H1 (cell line): Measurements from ENCODE around the gene ADAT3. TPM values are rescaled to one million over a fixed set of nuclear protein-coding genes. Genes with fewer than 3 reads are reported as not detected.
A peak's percentile ranks its signal among the peaks of the same experiment; 100 is the strongest.

ENCODE experiments used
- CHD7 ChIP-seq: fragments of 300-600 bp; sonication (generic); IDR thresholded peaks from 2 replicates; pipeline ENCODE4 v1.7.1; 2012; ENCODE audit warnings: low read length, moderate library complexity, mild to moderate bottlenecking, inconsistent platforms; ENCODE audit not compliant: insufficient replicate concordance
- KDM1A ChIP-seq: fragments of 200-600, 300-600 bp; sonication (generic); IDR thresholded peaks from 2 replicates; pipeline ENCODE4 v1.7.1; 2016; ENCODE audit warnings: mild to moderate bottlenecking, low read length, borderline replicate concordance
- KDM4A ChIP-seq: IDR thresholded peaks from one replicate; pipeline ENCODE4 v1.7.1; 2012; ENCODE audit warnings: low read depth, mild to moderate bottlenecking, moderate library complexity, low read length, inconsistent platforms; ENCODE audit not compliant: severe bottlenecking
- MAX ChIP-seq: IDR thresholded peaks from 2 replicates; pipeline ENCODE4 v1.6.1; 2012; ENCODE audit warnings: inconsistent platforms
- RXRA ChIP-seq: IDR thresholded peaks from 2 replicates; pipeline ENCODE4 v1.6.1; 2011; ENCODE audit warnings: low read depth, mild to moderate bottlenecking, low read length, moderate library complexity; ENCODE audit not compliant: insufficient read depth
- SIN3A ChIP-seq, 2 experiments: IDR thresholded peaks in 1 of 2; conservative IDR thresholded peaks in 1 of 2; 2 replicates each; pipeline ENCODE4 v1.6.1; 2011 to 2012; ENCODE audit warnings: low read length in 2 of 2, improper control_type of control experiment in 1 of 2, low read depth in 1 of 2, mild to moderate bottlenecking in 1 of 2
- SRF ChIP-seq: IDR thresholded peaks from 2 replicates; pipeline ENCODE4 v1.6.1; 2011; ENCODE audit warnings: mild to moderate bottlenecking, low read depth, low read length, moderate library complexity
- YY1 ChIP-seq: IDR thresholded peaks from 2 replicates; pipeline ENCODE4 v1.6.1; 2011; ENCODE audit warnings: low read depth, mild to moderate bottlenecking, low read length
- ZNF274 ChIP-seq: IDR thresholded peaks from 2 replicates; pipeline ENCODE4 v1.7.0; 2012; ENCODE audit warnings: low read length, borderline replicate concordance; ENCODE audit errors: extremely low read depth
- polyA plus RNA-seq, 7 experiments: library from polyadenylated mRNA; depleted of rRNA in 3 of 7; stranded (reverse) in 5 of 7; unstranded in 2 of 7; fragments of >200 nt in 5 of 7; fragments of 200-250 nt in 2 of 7; gene quantifications; 1 replicate in 5 of 7; 2 replicates in 1 of 7; 4 replicates in 1 of 7; pipeline versions ENCODE4 v1.2.1 to v1.2.3, GENCODE V29; 2011 to 2013; ENCODE audit warnings: missing spikeins in 2 of 7, mixed read lengths in 2 of 7
- total RNA-seq: library from RNA; stranded (reverse); fragmentation: NEBNext Ultra II Directional; extraction: Animal tissue kit (Norgen Biotek cat#: 25700); gene quantifications from 2 replicates; pipeline ENCODE4 v1.2.1, GENCODE V29; 2021

Gene ADAT3
- total and polyA plus RNA-seq, 2 of the 8 experiments (the other 6 are each of a cell fraction or from before 2014, with no cell fraction given), result 5.4 to 10.8 TPM

- no peak for TF ChIP-seq CHD7
- no peak for TF ChIP-seq ZNF274
- peak; percentile 40 to 68; a peak in 1 of 4 replicates for TF ChIP-seq SIN3A (conservative IDR thresholded peaks at IDR 0.05 in 1 of 2, IDR thresholded peaks at IDR 0.05 in 1 of 2; ENCODE audit: low read depth in 1 of 2, low read length in 2 of 2)
- no peak for TF ChIP-seq SRF
- no peak for TF ChIP-seq RXRA
- no peak for TF ChIP-seq YY1
- TF ChIP-seq MAX, result peak; percentile 60; the same call in 1 of the 2 replicates
- TF ChIP-seq KDM1A, result peak; percentile 47; the same call in 1 of the 2 replicates
- peak; percentile 56 for TF ChIP-seq KDM4A
Observed at GRCh38 chr19:1862424-1863327, 42.5 kb upstream of the ADAT3 start (continued).
